ENCODE measurements around the gene GABRD.

Gene GABRD

DNA sequence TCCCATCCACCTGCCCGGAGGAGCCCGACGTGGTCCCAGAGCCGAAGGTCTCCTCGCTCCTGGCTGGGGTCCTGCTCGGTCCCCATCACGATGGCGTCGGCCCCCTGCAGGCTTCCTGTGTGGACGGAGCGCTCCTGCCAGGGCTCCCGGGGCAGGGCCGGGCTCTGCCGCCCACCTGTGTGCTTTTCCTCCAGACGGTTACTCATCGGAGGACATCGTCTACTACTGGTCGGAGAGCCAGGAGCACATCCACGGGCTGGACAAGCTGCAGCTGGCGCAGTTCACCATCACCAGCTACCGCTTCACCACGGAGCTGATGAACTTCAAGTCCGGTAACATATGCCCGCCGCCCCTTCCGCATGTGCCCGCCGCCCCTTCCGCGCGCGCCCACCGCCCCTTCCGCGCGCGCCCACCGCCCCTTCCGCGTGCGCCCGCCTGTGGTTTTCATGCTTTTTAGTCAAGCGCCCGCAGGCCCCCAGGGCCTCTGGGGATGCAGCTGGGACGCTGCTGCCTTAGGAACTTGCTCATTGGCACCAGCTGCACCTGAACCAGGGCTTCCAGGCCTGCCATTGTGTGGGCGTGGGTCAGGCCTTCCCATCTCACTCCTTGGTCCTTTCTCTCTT lies 8.9 kb downstream of the GABRD start:
- TF ChIP-seq CTCF (IDR thresholded peaks at IDR 0.05; ENCODE audit: low read depth, low read length): no peak
- no peak for DNase-seq (ENCODE audit: extremely low read depth, low read depth)

DNA sequence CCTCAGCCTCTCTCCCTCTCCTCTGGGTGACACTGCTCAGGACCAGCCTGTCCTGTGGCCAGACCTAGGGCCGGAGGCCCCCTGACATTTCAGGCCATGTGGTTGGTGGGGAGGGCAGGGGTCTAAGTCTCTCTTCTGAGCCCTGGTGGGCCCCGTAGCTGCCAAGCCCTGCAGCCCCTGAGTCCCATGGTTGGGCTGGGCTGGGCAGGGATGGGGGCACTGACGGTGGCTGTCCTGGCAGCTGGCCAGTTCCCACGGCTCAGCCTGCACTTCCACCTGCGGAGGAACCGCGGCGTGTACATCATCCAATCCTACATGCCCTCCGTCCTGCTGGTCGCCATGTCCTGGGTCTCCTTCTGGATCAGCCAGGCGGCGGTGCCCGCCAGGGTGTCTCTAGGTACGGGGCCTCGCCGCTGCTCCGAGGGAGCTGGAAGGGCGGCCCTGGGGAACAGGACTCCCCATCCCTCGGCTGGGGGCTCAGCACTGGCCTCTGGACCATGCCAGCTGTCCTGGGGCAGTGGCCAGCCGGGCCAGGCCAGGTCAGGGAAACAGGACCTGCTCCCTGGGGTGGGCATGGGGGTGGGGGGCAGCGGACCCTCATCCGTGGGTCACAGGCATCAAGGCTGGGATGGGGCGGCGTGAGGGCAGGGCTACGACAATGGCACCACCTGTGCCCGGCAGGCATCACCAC lies 9.9 kb downstream of the GABRD start:
- TF ChIP-seq CTCF (IDR thresholded peaks at IDR 0.05; ENCODE audit: low read depth, low read length): no peak
- DNase-seq (ENCODE audit: extremely low read depth, low read depth): no peak

- no peak for TF ChIP-seq CTCF (IDR thresholded peaks at IDR 0.05; ENCODE audit: low read depth, low read length)
- DNase-seq (ENCODE audit: extremely low read depth, low read depth): no peak
Measured at GRCh38 chr1:2029561-2029960, 10.4 kb downstream of the GABRD start.

- no peak for TF ChIP-seq CTCF (IDR thresholded peaks at IDR 0.05; ENCODE audit: low read depth, low read length)
- no peak for DNase-seq (ENCODE audit: extremely low read depth, low read depth)
Measured at GRCh38 chr1:2030076-2030871, 11.1 kb downstream of the GABRD start.

DNA sequence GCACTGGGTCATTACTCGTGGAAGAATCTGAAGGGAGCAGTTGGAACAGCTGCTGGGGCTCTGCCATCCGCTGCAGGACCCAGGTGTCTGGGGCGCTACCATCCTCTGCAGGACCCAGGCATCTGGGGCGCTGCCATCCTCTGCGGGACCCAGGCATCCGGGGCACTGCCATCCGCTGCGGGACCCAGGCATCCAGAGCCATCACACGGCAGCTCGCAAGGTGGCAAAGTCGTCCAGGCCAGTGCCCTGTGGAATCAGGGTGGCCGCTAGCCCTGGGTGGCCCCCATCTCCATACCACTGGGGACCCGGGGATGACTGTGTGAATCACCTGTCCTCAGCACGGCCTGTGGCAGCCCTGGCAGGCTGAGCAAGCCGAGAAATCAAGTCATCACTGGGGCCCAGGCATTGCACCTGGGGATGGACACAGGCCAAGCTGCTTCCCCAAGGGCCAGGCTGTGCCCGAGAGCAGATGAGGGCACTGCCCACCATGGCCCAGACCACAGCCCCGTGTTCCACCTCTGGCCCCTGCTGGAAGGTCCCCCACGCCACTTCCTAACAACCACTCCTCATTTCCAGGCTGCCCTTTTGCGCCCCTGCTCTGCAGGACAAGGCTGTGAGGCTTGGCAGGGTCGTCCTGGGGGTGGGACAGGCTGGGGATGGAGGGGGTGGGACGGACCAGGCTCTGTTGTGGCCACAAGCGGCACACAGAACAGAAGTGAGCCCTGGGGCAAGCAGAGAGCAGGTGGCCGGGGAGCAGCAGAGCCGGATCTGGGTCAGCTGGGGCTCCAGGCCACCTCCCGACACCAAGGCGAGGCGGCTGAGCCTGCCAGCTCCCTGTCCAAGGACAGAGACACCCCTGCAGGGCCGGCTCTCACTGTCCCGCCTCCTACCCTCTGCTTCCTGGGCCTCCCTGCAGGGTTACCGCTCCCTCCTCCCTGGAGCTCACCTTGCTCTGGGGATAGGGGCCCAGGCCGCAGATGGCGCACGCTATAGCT lies 12.7 kb downstream of the GABRD start:
- no peak for TF ChIP-seq CTCF (IDR thresholded peaks at IDR 0.05; ENCODE audit: low read depth, low read length)
- no peak for DNase-seq (ENCODE audit: extremely low read depth, low read depth)

DNA sequence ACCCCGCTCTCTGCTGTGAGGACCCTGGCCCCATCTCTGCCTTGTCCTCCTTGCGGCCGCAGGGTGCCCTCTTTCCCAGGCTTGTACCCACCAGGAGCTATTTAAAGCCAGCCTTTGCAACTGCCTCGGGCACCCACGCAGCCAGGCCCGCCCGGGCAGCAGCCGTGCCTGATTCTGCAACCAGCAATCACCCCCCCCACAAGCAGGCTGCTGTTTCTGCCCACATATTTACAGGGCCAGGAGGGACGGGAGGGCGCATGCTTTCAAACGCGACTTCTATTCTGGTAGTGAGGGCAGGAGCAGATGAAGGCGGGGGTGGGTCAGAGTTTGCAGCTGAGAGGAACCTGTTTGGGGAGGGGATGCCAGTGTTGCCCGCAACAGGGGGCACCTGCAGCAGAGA lies 13.6 kb downstream of the GABRD start:
- no peak for DNase-seq (ENCODE audit: extremely low read depth, low read depth)
- TF ChIP-seq CTCF (IDR thresholded peaks at IDR 0.05; ENCODE audit: low read depth, low read length): no peak
